Upper lobe of right lung (tissue), 1 donor: ENCODE measurements around the gene RGMB. TPM values are rescaled to one million over a fixed set of nuclear protein-coding genes. Genes with fewer than 3 reads are reported as not detected.
"Not testable (repeated sequence)": the region's sequence is repeated elsewhere in the genome, so short reads cannot be mapped to it uniquely, and the experiment has no call there.

Experiments used
- ATAC-seq: fragments of 200-7000 bp; cut with Tn5 transposase; one replicate; pipeline ENCODE4 v1.9.1; 2020; ENCODE audit warnings: mild to moderate bottlenecking, moderate library complexity
- DNase-seq: peaks from one replicate; pipeline ENCODE4 v3.0.0-alpha.2; 2020
- H3K27ac ChIP-seq: fragments of 200-600 bp; one replicate; pipeline ENCODE4 v1.8.0; 2022
- H3K27me3 ChIP-seq: fragments of 200-600 bp; one replicate; pipeline ENCODE4 v1.8.0; 2022; ENCODE audit warnings: mild to moderate bottlenecking
- H3K36me3 ChIP-seq: fragments of 200-600 bp; one replicate; pipeline ENCODE4 v1.8.0; 2022
- H3K4me1 ChIP-seq: fragments of 200-600 bp; one replicate; pipeline ENCODE4 v1.8.0; 2022
- H3K4me3 ChIP-seq: fragments of 200-600 bp; one replicate; pipeline ENCODE4 v1.8.0; 2022; ENCODE audit warnings: mild to moderate bottlenecking
- H3K9me3 ChIP-seq: fragments of 200-600 bp; one replicate; pipeline ENCODE4 v1.8.0; 2022
- CTCF ChIP-seq: fragments of 200-600 bp; IDR thresholded peaks from one replicate; pipeline ENCODE4 v1.8.0; 2022; ENCODE audit warnings: antibody characterized with exemption
- intact Hi-C: fragments of 100-400 bp; cut with DNase I; formaldehyde crosslinking; loops from one replicate; pipeline ENCODE4 v1.11.0; 2022
- total RNA-seq: library from RNA; stranded (reverse); fragmentation: NEBNext Ultra II Directional; extraction: Animal tissue kit (Norgen Biotek cat#: 25700); gene quantifications from one replicate; pipeline ENCODE4 v1.2.1, GENCODE V29; 2021
- donor health status: DM: no; HTN: yes; CAD: no; lungs with severe emphysema.

The RGMB gene
- total RNA-seq, 1 donor from 2014 or later: 16.8 TPM

GRCh38 chr5:98736753-98737152 is 36.7 kb upstream of the RGMB start:
- Histone ChIP-seq H3K4me1 (no peaks in the 10 kb centered on the region), H3K27ac (no peak overlapping the region), H3K9me3 (no peaks in the 10 kb centered on the region), H3K36me3 (no peaks in the 10 kb centered on the region), H3K4me3 (no peak overlapping the region), H3K27me3 (no peaks in the 10 kb centered on the region)
- intact Hi-C loops: no loop called here
- DNase-seq: no peak
- no peak for ATAC-seq
- TF ChIP-seq CTCF: no peak

- H3K27me3 ChIP-seq, H3K36me3 ChIP-seq, intact Hi-C loops, DNase-seq, H3K4me1 ChIP-seq, H3K4me3 ChIP-seq, ATAC-seq, H3K9me3 ChIP-seq, H3K27ac ChIP-seq: not testable (repeated sequence)
Measured at GRCh38 chr5:98737441-98737840, 36.0 kb upstream of the RGMB start.

- not testable (repeated sequence) for H3K4me3 ChIP-seq
Measured at GRCh38 chr5:98738481-98739149, 34.8 kb upstream of the RGMB start.

GRCh38 chr5:98741926-98742325 is 31.5 kb upstream of the RGMB start:
- intact Hi-C loops: no loop called here
- ATAC-seq (no peak), DNase-seq (no peak)
- Histone ChIP-seq H3K4me3 (no peak overlapping the region), H3K9me3 (no peaks in the 10 kb centered on the region), H3K36me3 (no peaks in the 10 kb centered on the region), H3K27me3 (no peaks in the 10 kb centered on the region), H3K27ac (no peak overlapping the region), H3K4me1 (no peaks in the 10 kb centered on the region)
- TF ChIP-seq CTCF: no peak

More at GRCh38 chr5:98738481-98739149, 34.8 kb upstream of the RGMB start:
- H3K27ac ChIP-seq, H3K27me3 ChIP-seq, H3K4me1 ChIP-seq, ATAC-seq, H3K36me3 ChIP-seq, intact Hi-C loops, DNase-seq, H3K9me3 ChIP-seq: not testable (repeated sequence)

GRCh38 chr5:98742396-98743073 is 30.9 kb upstream of the RGMB start:
- Histone ChIP-seq H3K4me3 (no peak overlapping the region), H3K27ac (no peak overlapping the region), H3K9me3 (no peaks in the 10 kb centered on the region), H3K36me3 (no peaks in the 10 kb centered on the region), H3K27me3 (no peaks in the 10 kb centered on the region), H3K4me1 (no peaks in the 10 kb centered on the region)
- ATAC-seq (no peak), DNase-seq (no peak)
- TF ChIP-seq CTCF: no peak
- intact Hi-C loops: no loop called here

GRCh38 chr5:98748259-98748658 is 25.2 kb upstream of the RGMB start:
- DNase-seq, H3K27ac ChIP-seq, H3K27me3 ChIP-seq, H3K9me3 ChIP-seq, H3K4me1 ChIP-seq, H3K4me3 ChIP-seq, intact Hi-C loops, ATAC-seq, H3K36me3 ChIP-seq: not testable (repeated sequence)

GRCh38 chr5:98749046-98749445 is 24.4 kb upstream of the RGMB start:
- H3K9me3 ChIP-seq: no peaks in the 10 kb centered on the region
- no peak overlapping the region for H3K27ac ChIP-seq
- intact Hi-C loops: no loop called here
- ATAC-seq (no peak), DNase-seq (no peak)
- no peaks in the 10 kb centered on the region for H3K4me1 ChIP-seq
- H3K4me3 ChIP-seq: no peak overlapping the region
- no peak for TF ChIP-seq CTCF
- no peaks in the 10 kb centered on the region for H3K36me3 ChIP-seq
- H3K27me3 ChIP-seq: no peaks in the 10 kb centered on the region
